ENCODE results near the gene MTHFR. TPM values are rescaled to one million over a fixed set of nuclear protein-coding genes. Genes with fewer than 3 reads are reported as not detected.

Gene MTHFR
- total RNA-seq, 1 donor from 2014 or later, result 23.3 TPM

GRCh38 chr1:11741482-11741881 is 64.3 kb downstream of the MTHFR start:
- no peaks in the 10 kb centered on the region for H3K27me3 Mint-ChIP-seq (ENCODE audit: low read depth)
- H3K27ac Mint-ChIP-seq (ENCODE audit: unreplicated experiment), result no peak overlapping the region
- H3K36me3 Mint-ChIP-seq (ENCODE audit: low read depth), result no peaks in the 10 kb centered on the region
- TF ChIP-seq CTCF (IDR thresholded peaks at IDR 0.05), result no peak
- H3K9me3 Mint-ChIP-seq (ENCODE audit: low read depth), result no peaks in the 10 kb centered on the region
- H3K4me3 Mint-ChIP-seq (ENCODE audit: unreplicated experiment), result no peak overlapping the region
- no peak for DNase-seq (ENCODE audit: low spot score)
- H3K4me1 Mint-ChIP-seq (ENCODE audit: low read depth), result peaks cover 7% of the 10 kb centered on the region

- no peaks in the 10 kb centered on the region for H3K27me3 Mint-ChIP-seq (ENCODE audit: low read depth)
- no peak for TF ChIP-seq CTCF (IDR thresholded peaks at IDR 0.05)
- peaks cover 7% of the 10 kb centered on the region for H3K4me1 Mint-ChIP-seq (ENCODE audit: low read depth)
- H3K36me3 Mint-ChIP-seq (ENCODE audit: low read depth), result no peaks in the 10 kb centered on the region
- no peak overlapping the region for H3K4me3 Mint-ChIP-seq (ENCODE audit: unreplicated experiment)
- no peaks in the 10 kb centered on the region for H3K9me3 Mint-ChIP-seq (ENCODE audit: low read depth)
- no peak for DNase-seq (ENCODE audit: low spot score)
- H3K27ac Mint-ChIP-seq (ENCODE audit: unreplicated experiment), result no peak overlapping the region
Observed at GRCh38 chr1:11740258-11741192, 65.2 kb downstream of the MTHFR start.

- Mint-ChIP-seq H3K9me3 (ENCODE audit: low read depth) (no peaks in the 10 kb centered on the region), H3K36me3 (ENCODE audit: low read depth) (no peaks in the 10 kb centered on the region), H3K4me1 (ENCODE audit: low read depth) (peaks cover 7% of the 10 kb centered on the region), H3K27ac (ENCODE audit: unreplicated experiment) (no peak overlapping the region), H3K27me3 (ENCODE audit: low read depth) (no peaks in the 10 kb centered on the region), H3K4me3 (ENCODE audit: unreplicated experiment) (no peak overlapping the region)
- DNase-seq (ENCODE audit: low spot score), result no peak
- no peak for TF ChIP-seq CTCF (IDR thresholded peaks at IDR 0.05)
Observed at GRCh38 chr1:11738783-11739182, 67.0 kb downstream of the MTHFR start.

- Mint-ChIP-seq H3K4me3 (ENCODE audit: unreplicated experiment) (no peak overlapping the region), H3K27ac (ENCODE audit: unreplicated experiment) (no peak overlapping the region), H3K9me3 (ENCODE audit: low read depth) (no peaks in the 10 kb centered on the region), H3K4me1 (ENCODE audit: low read depth) (peaks cover 7% of the 10 kb centered on the region), H3K36me3 (ENCODE audit: low read depth) (no peaks in the 10 kb centered on the region), H3K27me3 (ENCODE audit: low read depth) (no peaks in the 10 kb centered on the region)
- TF ChIP-seq CTCF (IDR thresholded peaks at IDR 0.05), result no peak
- no peak for DNase-seq (ENCODE audit: low spot score)
Observed at GRCh38 chr1:11738096-11738495, 67.7 kb downstream of the MTHFR start.

- no peak for TF ChIP-seq CTCF (IDR thresholded peaks at IDR 0.05)
- H3K36me3 Mint-ChIP-seq (ENCODE audit: low read depth), result no peaks in the 10 kb centered on the region
- H3K9me3 Mint-ChIP-seq (ENCODE audit: low read depth), result no peaks in the 10 kb centered on the region
- peaks cover 11% of the 10 kb centered on the region for H3K4me1 Mint-ChIP-seq (ENCODE audit: low read depth)
- peak overlapping the region; percentile 83 for H3K27ac Mint-ChIP-seq (ENCODE audit: unreplicated experiment)
- H3K4me3 Mint-ChIP-seq (ENCODE audit: unreplicated experiment), result peak overlapping the region; percentile 91
- H3K27me3 Mint-ChIP-seq (ENCODE audit: low read depth), result no peaks in the 10 kb centered on the region
- no peak for DNase-seq (ENCODE audit: low spot score)
Observed at GRCh38 chr1:11736746-11737639, 68.8 kb downstream of the MTHFR start.
